ENCODE data around the gene SLIT3.

The SLIT3 gene

DNA sequence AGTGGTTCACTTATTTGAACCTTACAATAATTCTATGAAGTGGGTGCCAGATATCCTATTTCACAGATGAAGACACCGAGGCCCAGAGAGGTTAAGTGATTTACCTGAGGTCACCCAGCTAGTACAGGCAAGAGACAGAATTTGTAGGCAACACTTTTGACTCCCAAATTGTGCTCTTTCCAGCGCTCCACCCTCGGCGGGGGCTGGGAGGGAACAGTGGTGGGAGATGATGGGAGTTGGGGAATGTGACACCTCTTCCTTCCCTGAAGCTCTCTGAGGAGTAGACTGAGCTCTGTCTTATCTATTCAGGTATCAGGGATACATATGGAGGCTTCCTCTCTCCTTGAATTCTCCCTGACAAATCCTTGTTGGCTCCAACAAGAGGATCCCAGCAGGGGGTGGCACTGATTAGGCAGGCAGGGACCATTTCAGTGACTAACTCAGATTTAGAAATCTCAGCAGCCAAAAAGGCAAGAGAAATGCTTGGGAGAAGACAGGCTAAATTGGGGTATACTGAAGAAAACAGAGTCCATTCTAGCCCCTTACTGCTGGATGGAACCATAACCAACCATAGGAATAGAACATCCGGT is 626.0 kb downstream of the SLIT3 start:
- DNase-seq (ENCODE audit: low read depth in 2 of 2): no peak

DNA sequence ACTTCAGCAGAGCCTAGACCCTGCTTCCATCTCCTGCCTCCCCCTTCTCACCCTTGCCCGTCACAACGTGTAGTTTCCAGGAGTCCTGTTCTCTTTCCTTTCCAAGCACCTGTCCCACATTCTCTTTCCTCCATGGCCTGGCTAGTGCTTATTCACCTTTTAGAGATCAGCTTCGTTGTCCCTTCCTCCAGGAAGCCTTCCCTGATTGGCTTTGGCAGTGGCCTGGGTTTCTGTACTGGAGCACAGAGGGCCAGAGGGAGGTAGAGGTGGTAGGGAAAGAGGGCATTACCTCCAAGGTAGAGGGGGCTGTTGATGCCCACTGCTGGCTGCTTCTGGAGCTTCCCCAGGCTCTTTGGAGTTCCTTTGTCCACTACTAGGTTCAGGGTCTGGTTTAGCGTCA is 628.1 kb downstream of the SLIT3 start:
- DNase-seq (ENCODE audit: low read depth in 2 of 2): no peak

GRCh38 chr5:168672016-168672415 is 628.9 kb downstream of the SLIT3 start:
- no peak for DNase-seq (ENCODE audit: low read depth in 2 of 2)

GRCh38 chr5:168670881-168671575 is 629.9 kb downstream of the SLIT3 start:
- DNase-seq (ENCODE audit: low read depth in 2 of 2): no peak

DNA sequence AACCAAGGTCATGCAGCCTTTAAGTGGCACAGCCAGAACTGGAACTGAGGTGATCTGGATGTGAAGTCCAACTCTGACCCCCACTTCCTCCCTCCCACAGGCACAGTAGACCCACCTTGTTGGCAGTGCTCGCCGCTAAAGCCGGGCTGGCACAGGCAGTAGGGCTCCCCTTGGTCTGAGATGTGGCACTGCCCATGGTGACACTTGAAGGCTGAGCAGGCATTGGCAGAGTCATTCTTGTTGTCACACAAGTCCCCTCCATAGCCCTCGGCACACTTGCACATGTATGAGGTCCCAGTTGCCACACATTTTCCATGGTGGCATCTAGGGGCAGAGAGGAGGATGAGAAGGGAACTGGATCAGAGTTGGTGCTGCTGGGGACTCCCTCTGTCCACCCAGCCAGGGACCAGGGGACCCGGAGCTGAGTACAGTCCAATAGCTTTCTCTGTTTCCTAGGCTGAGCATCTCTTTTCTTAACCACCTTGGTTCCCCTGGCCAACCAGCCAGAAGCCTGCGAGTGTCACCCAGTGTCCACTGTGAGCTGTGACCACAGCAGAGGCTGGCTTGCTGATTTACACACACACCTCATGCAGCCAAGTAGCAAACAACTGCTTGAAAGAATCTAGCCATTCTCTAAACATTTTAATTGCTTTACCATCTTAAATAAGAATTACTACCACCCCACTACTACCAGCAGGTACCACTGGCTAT is 631.1 kb downstream of the SLIT3 start:
- DNase-seq (ENCODE audit: low read depth in 2 of 2): no peak

DNA sequence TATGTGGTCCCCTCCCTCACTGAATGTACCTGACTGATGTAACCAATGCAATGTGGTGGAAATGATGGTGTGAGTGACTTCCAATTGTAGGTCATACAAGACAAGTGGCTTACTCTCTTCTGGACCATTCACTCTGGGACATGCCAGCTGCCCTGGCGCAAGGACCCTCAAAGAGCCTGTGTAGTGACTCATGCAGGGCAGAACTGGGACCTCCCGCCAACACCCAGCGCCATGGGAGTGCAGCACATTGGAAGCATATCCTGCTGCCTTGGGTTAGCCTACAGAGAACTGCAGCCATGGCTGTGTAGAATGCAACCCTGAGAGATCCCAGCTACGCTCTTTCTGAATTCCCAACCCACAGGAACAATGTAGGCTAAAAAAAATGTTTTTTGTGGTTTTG is 631.8 kb downstream of the SLIT3 start:
- no peak for DNase-seq (ENCODE audit: low read depth in 2 of 2)

DNA sequence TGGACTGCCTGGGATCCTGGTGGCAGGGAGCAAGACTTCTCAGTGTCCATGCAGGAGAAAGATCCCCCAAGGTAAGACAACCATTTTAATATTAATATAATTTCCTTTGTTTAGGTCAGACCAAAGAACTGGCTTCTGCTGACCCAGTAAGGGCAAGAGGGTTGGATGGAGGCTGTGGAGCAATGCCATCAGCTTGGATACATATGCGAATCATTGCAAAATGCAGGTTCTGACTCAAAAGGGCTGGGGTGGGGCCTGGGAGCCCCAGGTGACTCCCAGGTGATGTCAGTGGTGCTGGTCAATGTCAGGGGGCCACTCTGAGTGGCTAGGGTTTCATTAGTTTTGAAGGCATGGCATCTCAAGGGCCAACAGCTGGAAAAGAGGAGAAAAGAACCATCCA is 632.9 kb downstream of the SLIT3 start:
- no peak for DNase-seq (ENCODE audit: low read depth in 2 of 2)

GRCh38 chr5:168667301-168667840 is 633.6 kb downstream of the SLIT3 start:
- no peak for DNase-seq (ENCODE audit: low read depth in 2 of 2)

- no peak for DNase-seq (ENCODE audit: low read depth in 2 of 2)
Measured at GRCh38 chr5:168666356-168666755, 634.6 kb downstream of the SLIT3 start.

GRCh38 chr5:168663276-168664004 is 637.5 kb downstream of the SLIT3 start:
- DNase-seq (ENCODE audit: low read depth in 2 of 2): no peak

DNA sequence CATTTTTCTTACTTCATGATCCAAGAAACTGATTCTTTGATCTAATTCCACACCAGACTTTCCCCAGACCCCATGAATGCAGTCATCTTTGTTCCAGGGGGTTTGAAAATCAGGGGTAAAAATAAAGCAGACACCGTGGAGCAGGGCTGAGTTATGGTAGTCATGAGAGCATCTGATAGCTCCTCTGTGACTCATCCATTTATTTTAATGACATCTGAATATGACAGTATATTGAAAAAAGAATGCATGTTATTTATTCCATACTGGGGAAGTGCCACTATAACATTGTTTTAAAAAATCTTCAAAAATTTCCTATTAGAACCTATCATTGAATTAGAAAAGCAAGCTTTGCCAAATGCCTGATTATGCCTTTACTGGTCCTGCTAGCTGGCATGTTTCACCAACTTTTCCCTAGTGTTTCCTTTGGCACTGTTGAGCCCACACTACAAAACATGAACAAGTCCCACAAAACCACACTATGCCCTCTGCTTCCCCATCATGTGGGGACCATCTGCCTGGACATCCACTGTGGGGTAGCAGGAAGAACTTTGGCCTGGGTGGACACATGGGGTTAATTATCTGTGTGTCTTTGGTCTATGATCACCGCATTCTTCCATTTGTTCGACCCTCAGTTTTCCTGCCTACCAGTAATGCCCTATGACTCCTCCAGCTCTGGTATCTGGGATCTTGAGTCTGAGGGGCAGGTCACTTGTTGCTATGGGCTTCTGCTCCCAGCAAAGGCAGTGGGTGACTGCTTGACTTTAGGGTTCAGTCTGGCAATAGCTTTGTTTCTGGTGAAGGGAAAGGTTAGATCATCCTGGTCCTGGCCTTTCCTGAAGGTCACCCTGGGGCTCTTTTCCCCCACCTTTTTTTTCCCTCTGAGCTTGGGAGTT is 639.1 kb downstream of the SLIT3 start:
- no peak for DNase-seq (ENCODE audit: low read depth in 2 of 2)

- no peak for DNase-seq (ENCODE audit: low read depth in 2 of 2)
Measured at GRCh38 chr5:168660691-168661090, 640.2 kb downstream of the SLIT3 start.

- no peak for DNase-seq (ENCODE audit: low read depth in 2 of 2)
Measured at GRCh38 chr5:168659286-168659847, 641.6 kb downstream of the SLIT3 start.

DNA sequence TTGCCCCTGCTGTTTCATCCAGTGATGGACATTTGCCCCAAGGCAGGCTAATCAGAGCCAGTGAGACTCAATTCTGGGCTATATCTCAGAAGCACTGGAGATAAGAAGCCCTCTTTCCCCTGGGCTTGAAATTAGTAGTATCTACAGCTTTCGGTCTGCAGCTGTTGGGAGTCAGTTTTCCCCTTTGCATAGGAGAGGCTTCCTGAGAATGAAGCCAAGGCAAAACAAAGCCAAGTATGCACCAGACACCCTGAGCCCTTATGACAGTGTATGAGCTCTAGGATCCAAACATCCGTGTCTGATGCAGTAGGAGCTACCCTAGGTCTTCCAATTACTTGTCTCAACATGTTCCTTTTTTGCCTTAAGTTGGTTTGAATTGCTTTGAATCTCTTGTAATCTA is 642.5 kb downstream of the SLIT3 start:
- DNase-seq (ENCODE audit: low read depth in 2 of 2): no peak

DNA sequence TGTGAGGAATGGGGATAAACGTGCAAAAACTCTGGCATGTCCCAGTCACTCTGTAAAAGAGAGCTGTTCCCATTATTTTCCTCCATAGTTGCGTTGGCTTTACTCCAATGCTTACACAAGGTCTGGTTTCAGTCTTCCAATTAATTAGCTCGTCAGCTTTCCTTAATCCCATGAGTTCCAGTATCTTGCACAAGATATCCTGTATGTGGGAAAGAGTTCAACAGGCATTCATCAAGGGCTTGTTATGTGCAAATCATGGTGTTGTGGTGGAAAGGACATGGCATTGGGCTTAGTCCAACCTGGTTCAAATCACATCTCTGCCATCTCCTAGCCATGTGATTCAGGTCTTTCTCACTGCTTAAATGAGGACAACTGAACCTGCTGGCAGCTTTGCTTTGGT is 644.3 kb downstream of the SLIT3 start:
- no peak for DNase-seq (ENCODE audit: low read depth in 2 of 2)

- DNase-seq (ENCODE audit: low read depth in 2 of 2): no peak
Measured at GRCh38 chr5:168655316-168655715, 645.6 kb downstream of the SLIT3 start.

- no peak for DNase-seq (ENCODE audit: low read depth in 2 of 2)
Measured at GRCh38 chr5:168654211-168654721, 646.7 kb downstream of the SLIT3 start.

- no peak for DNase-seq (ENCODE audit: low read depth in 2 of 2)
Measured at GRCh38 chr5:168653626-168654025, 647.3 kb downstream of the SLIT3 start.

GRCh38 chr5:168651648-168652047 is 649.3 kb downstream of the SLIT3 start:
- no peak for DNase-seq (ENCODE audit: low read depth in 2 of 2)

- no peak for DNase-seq (ENCODE audit: low read depth in 2 of 2)
Measured at GRCh38 chr5:168649306-168649705, 651.6 kb downstream of the SLIT3 start.

- DNase-seq (ENCODE audit: low read depth in 2 of 2): no peak
Measured at GRCh38 chr5:168648576-168648975, 652.4 kb downstream of the SLIT3 start.

Measured in stimulated activated CD8-positive, alpha-beta memory T cell treated with anti-CD3 and anti-CD28 coated beads, Interleukin-2, amount 100 ng/mL, for 1 hour (primary cell).